RWPE1 (cell line): Measurements from ENCODE around the gene SCO2.

Experiments used
- CTCF ChIA-PET: fragments of 350-600 bp; sonication (Branson Sonifier 250); formaldehyde crosslinking; extraction: SDS; loops from one replicate; lab custom pipeline; 2021; lab: Yijun Ruan, JAX
- POLR2A ChIA-PET: fragments of 400-600 bp; formaldehyde crosslinking; extraction: SDS; loops from one replicate; lab custom pipeline; 2020; ENCODE audit warnings: antibody characterized with exemption; ENCODE audit not compliant: low non-redundant PET; lab: Yijun Ruan, JAX
- DNase-seq: peaks from one replicate; pipeline ENCODE4 v3.0.0; 2012; ENCODE audit warnings: low spot score
- H3K27ac ChIP-seq: fragments of 450-650 bp; 2 replicates; pipeline ENCODE4 v1.5.1; 2017
- CTCF ChIP-seq: fragments of 450-650 bp; conservative IDR thresholded peaks from 2 replicates; pipeline ENCODE4 v1.5.1; 2017; ENCODE audit warnings: low read depth, mild to moderate bottlenecking

Gene SCO2

DNA sequence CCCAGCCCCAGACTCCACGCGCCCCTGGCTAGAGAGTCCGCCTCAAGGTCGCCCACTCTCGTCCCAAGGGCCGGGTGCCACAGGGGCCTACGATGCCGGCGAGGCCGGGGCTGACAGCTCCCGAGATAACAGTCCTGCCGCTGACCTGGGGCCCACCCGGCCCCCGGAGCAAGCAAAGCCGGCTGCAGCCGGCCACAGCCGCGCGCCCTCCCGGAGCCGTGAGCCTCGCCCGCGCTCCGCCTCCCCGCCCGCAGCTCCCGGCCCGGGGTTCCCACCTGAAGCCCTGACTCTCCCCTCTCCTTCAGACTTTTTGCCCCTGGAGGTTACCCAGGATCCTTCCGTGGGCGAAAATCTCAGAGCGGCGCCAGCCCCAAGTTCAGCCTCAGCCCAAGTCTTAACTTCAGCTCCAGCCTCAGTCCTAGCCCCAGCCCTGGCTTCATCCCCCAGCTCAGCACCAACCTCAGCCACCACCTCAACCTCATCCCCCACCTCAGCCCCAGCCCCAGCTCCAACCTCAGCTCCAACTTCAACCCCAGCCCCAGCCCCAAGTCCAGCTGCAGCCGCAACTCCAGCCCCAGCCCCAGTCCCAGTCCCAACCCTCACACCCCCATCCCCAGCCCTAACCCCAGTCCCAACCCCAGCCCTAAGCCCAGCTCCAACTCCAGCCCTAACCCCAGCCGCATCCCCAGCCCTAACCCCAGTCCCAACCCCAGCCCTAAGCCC, 22.0 kb upstream of the SCO2 start:
- DNase-seq: no peak
- no peak overlapping the region for H3K27ac ChIP-seq
- ChIA-PET POLR2A (no interaction called here), CTCF (interaction anchor here (1.1 kb wide), 1 partner anchor 16 kb away, joined by 3 read pairs; no protein-coding TSS in a partner anchor)
- no peak for TF ChIP-seq CTCF

- TF ChIP-seq CTCF: no peak
- no peak for DNase-seq
- POLR2A ChIA-PET: interaction anchor here (1.2 kb wide), 1 partner anchor 14 kb away, joined by 4 read pairs; no protein-coding TSS in a partner anchor
These were observed 21.2 kb upstream of the SCO2 start for GRCh38 chr22:50546326-50547262.

GRCh38 chr22:50545522-50546325, 20.3 kb upstream of the SCO2 start, which contains the start of gene KLHDC7B:
KLHDC7B (plus strand) TSS chr22:50545899; CDS start chr22:50546244, 345 bp downstream.
- peak within 1 kb of the TSS; percentile 67 for H3K27ac ChIP-seq
- ChIA-PET CTCF (no interaction called here), POLR2A (interaction anchor here (1.2 kb wide), 1 partner anchor 14 kb away, joined by 4 read pairs; no protein-coding TSS in a partner anchor)
- DNase-seq: no peak
- TF ChIP-seq CTCF: no peak

More at GRCh38 chr22:50546326-50547262, 21.2 kb upstream of the SCO2 start:
- CTCF ChIA-PET: interaction anchor here (1.1 kb wide), 1 partner anchor 17 kb away, joined by 3 read pairs; no protein-coding TSS in a partner anchor
- H3K27ac ChIP-seq: 0 out of 2 replicates have a peak overlapping the region, but pooled peaks have one; percentile 13

GRCh38 chr22:50544746-50545253, 19.4 kb upstream of the SCO2 start:
- no peak for DNase-seq
- TF ChIP-seq CTCF: no peak
- H3K27ac ChIP-seq: peak overlapping the region; percentile 67
- POLR2A ChIA-PET: no interaction called here
- CTCF ChIA-PET: interaction anchor here (1.0 kb wide), 1 partner anchor 19 kb away, joined by 3 read pairs; the partner anchor contains the start of gene SCO2

GRCh38 chr22:50544078-50544745, 18.8 kb upstream of the SCO2 start:
- no peak for DNase-seq
- POLR2A ChIA-PET: no interaction called here
- peak; percentile 50 for TF ChIP-seq CTCF
- peak overlapping the region; percentile 67 for H3K27ac ChIP-seq
- CTCF ChIA-PET: interaction anchor here (1.0 kb wide), 1 partner anchor 18 kb away, joined by 3 read pairs; the partner anchor contains the start of gene SCO2
